ENCODE results near the gene PGBD5. TPM values are rescaled to one million over a fixed set of nuclear protein-coding genes. Genes with fewer than 3 reads are reported as not detected.
A peak's percentile ranks its signal among the peaks of the same experiment; 100 is the strongest.

Gene PGBD5
- total RNA-seq, 1 donor from 2014 or later, result 14.7 TPM

DNA sequence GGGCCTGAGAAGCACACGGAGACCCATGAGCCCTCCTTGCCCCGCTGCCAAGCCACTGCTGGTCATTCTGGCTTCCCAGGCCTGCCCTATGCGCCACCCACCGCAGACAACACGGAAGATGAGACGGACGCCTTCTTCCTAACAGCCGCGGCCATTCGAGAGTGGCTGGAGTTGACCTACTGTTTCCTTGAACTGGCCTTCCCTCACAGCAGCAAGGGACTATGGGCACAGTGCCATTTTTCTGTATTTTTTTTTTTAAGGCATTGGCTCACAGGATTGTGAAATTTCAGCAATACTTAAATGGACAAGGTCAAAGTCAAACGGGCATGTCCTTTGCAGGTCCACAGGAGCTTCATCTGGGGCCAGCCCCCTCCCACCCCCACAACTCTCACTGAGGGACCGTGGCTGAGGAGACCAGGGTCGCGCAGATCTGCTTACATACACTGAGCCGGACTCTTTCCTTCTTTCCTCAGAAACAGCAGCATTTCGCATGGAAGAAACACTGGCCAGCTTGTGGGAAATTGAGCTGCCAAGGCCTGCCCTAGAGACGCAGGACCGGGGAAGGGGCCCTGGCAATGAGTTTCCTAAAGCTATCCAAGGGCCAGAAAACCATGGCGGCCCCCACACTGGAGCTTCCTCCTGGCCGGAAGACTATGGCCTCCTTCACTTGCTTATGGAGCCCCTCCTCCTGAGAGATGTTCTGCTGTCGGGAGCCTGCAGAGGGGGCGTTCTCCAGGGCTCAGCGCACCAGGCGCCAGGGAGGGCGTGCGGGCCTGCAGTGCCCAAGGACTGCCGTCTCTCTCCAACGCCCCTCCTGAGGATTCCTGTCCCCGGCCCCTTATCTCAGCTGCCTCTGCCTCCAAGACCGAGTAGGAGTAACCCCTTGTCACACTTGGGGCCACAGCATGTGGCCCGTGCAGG, 98.9 kb downstream of the PGBD5 start:
- FAIRE-seq (no peak), DNase-seq (ENCODE audit: low read depth) (no peak)
- TF ChIP-seq EZH2 (IDR thresholded peaks at IDR 0.05; ENCODE audit: insufficient read depth, low read length), result no peak
- TF ChIP-seq, protein P1, sequence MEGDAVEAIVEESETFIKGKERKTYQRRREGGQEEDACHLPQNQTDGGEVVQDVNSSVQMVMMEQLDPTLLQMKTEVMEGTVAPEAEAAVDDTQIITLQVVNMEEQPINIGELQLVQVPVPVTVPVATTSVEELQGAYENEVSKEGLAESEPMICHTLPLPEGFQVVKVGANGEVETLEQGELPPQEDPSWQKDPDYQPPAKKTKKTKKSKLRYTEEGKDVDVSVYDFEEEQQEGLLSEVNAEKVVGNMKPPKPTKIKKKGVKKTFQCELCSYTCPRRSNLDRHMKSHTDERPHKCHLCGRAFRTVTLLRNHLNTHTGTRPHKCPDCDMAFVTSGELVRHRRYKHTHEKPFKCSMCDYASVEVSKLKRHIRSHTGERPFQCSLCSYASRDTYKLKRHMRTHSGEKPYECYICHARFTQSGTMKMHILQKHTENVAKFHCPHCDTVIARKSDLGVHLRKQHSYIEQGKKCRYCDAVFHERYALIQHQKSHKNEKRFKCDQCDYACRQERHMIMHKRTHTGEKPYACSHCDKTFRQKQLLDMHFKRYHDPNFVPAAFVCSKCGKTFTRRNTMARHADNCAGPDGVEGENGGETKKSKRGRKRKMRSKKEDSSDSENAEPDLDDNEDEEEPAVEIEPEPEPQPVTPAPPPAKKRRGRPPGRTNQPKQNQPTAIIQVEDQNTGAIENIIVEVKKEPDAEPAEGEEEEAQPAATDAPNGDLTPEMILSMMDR (IDR thresholded peaks at IDR 0.05; ENCODE audit: insufficient read depth, low read depth, low read length), result no peak
- Mint-ChIP-seq H3K36me3 (ENCODE audit: low read depth, unreplicated experiment) (peaks cover 32% of the 10 kb centered on the region), H3K27ac (ENCODE audit: unreplicated experiment) (peak overlapping the region; percentile 47), H3K4me1 (ENCODE audit: low read depth, unreplicated experiment) (peaks cover 19% of the 10 kb centered on the region), H3K9me3 (ENCODE audit: unreplicated experiment) (no peaks in the 10 kb centered on the region), H3K4me3 (ENCODE audit: unreplicated experiment) (no peak overlapping the region), H3K27me3 (ENCODE audit: low read depth, unreplicated experiment) (peaks cover 2% of the 10 kb centered on the region)
- H3K4me1 ChIP-seq (ENCODE audit: insufficient read depth, low read length), result peaks cover 5% of the 10 kb centered on the region
- peak overlapping the region; percentile 10 for H3K4me2 ChIP-seq (ENCODE audit: low read length)
- no peak overlapping the region for H3K9ac ChIP-seq (ENCODE audit: low read length)
- H3K79me2 ChIP-seq (ENCODE audit: insufficient read depth, low read length), result no peaks in the 10 kb centered on the region
- no peak overlapping the region for H3K4me3 ChIP-seq (ENCODE audit: insufficient read depth, low read depth, low read length)
- H3K27ac ChIP-seq (ENCODE audit: low read depth, low read length), result no peak overlapping the region
- H3K36me3 ChIP-seq (ENCODE audit: insufficient read depth, low read length), result no peaks in the 10 kb centered on the region
- H2AFZ ChIP-seq (ENCODE audit: low read depth, low read length), result no peak overlapping the region
- no peaks in the 10 kb centered on the region for H3K27me3 ChIP-seq (ENCODE audit: insufficient read depth, low read length)
- H3K9me3 ChIP-seq (ENCODE audit: insufficient read depth, low read depth, low read length), result no peaks in the 10 kb centered on the region
- H4K20me1 ChIP-seq (ENCODE audit: insufficient read depth, low read length), result no peaks in the 10 kb centered on the region

DNA sequence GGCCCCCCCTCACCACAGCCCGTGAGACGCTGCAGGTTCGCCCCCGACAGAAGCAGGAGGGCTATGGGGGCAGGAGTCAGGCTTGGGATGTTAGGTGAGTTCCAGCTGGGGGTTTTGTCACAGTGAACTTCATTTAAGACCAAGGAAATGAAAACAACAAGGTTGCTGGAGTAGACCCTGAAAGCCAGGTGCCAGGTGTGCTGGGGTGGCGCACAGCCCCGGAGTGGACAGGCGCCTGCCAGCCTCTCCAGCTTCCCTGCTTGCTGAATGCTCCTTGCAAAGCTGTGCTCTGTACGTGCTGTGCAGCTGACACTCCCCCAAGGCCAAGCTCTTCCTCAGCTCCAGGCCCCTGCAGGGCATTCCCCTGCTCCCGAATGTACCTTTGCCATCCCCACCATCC, 102.4 kb downstream of the PGBD5 start:
- H3K27me3 Mint-ChIP-seq (ENCODE audit: low read depth, unreplicated experiment), result peaks cover 2% of the 10 kb centered on the region
- no peak overlapping the region for H3K4me3 Mint-ChIP-seq (ENCODE audit: unreplicated experiment)
- H3K27ac Mint-ChIP-seq (ENCODE audit: unreplicated experiment), result no peak overlapping the region
- H3K4me1 ChIP-seq (ENCODE audit: insufficient read depth, low read length), result peaks cover 5% of the 10 kb centered on the region
- TF ChIP-seq, protein P1 (IDR thresholded peaks at IDR 0.05; ENCODE audit: insufficient read depth, low read depth, low read length), result no peak
- TF ChIP-seq EZH2 (IDR thresholded peaks at IDR 0.05; ENCODE audit: insufficient read depth, low read length), result no peak
- H4K20me1 ChIP-seq (ENCODE audit: insufficient read depth, low read length), result no peaks in the 10 kb centered on the region
- no peak overlapping the region for H3K27ac ChIP-seq (ENCODE audit: low read depth, low read length)
- H3K9me3 Mint-ChIP-seq (ENCODE audit: unreplicated experiment), result no peaks in the 10 kb centered on the region
- no peak overlapping the region for H2AFZ ChIP-seq (ENCODE audit: low read depth, low read length)
- H3K4me1 Mint-ChIP-seq (ENCODE audit: low read depth, unreplicated experiment), result peaks cover 18% of the 10 kb centered on the region
- H3K27me3 ChIP-seq (ENCODE audit: insufficient read depth, low read length), result no peaks in the 10 kb centered on the region
- peaks cover 44% of the 10 kb centered on the region for H3K36me3 Mint-ChIP-seq (ENCODE audit: low read depth, unreplicated experiment)
- H3K9ac ChIP-seq (ENCODE audit: low read length), result no peak overlapping the region
- H3K36me3 ChIP-seq (ENCODE audit: insufficient read depth, low read length), result no peaks in the 10 kb centered on the region
- no peak overlapping the region for H3K4me2 ChIP-seq (ENCODE audit: low read length)
- H3K9me3 ChIP-seq (ENCODE audit: insufficient read depth, low read depth, low read length), result no peaks in the 10 kb centered on the region
- H3K4me3 ChIP-seq (ENCODE audit: insufficient read depth, low read depth, low read length), result no peak overlapping the region
- H3K79me2 ChIP-seq (ENCODE audit: insufficient read depth, low read length), result no peaks in the 10 kb centered on the region
- FAIRE-seq (no peak), DNase-seq (ENCODE audit: low read depth) (no peak)

Data from astrocyte (in vitro differentiated cells and primary cell).